ENCODE results near the gene UBE2E1.

UBE2E1 gene

DNA sequence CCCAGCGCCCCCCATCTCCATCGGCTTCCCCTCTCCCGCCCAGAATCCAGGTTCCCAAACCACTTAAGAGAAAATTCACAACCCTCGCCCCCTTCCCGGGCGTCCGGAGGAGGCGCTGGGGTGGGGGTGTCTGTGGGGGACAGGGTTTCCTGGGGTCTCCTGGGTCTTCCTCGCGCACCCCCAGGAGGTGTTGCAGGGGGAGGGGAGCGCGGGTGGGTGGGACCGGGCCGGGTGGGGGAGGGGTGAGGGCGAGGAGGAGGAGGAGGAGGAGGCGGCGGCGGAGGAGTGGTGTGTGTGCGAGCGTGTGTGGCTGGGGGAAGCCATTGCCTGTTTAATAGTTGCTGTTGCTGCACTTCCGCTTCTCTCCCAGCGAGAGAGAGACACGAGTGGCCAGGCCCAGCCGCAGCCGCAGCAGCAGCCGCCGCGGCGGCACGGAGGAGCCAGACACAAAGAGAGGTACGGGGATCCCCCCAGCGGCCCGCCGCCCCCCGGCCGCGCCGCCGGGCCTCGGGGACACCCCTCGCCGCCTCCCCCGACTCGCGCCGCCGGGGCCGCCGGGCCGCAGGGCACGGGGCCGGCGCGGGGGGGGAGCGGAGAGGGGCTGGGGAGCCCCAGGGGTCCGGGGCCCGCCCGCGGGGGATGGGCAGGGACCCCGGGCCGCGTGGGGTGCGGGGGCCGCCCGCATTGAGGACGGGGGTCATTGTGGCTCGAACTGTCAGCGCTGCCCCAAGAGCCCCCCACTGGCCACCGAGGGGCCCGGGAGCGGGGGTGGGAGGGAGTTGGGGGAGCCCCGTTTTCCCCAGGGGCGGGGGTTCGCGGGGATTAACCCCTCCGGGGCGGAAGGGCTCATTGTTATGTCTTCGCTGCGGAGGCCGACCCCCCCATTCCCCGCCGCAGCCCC is at the start of gene UBE2E1:
Gene UBE2E1 (plus strand): TSS at position 323 of the 901 bp plus-strand sequence. CDS start 1,315 bp downstream, outside the sequence.
- peak; percentile 36 to 41 for DNase-seq (ENCODE audit: low read depth in 2 of 2)

DNA sequence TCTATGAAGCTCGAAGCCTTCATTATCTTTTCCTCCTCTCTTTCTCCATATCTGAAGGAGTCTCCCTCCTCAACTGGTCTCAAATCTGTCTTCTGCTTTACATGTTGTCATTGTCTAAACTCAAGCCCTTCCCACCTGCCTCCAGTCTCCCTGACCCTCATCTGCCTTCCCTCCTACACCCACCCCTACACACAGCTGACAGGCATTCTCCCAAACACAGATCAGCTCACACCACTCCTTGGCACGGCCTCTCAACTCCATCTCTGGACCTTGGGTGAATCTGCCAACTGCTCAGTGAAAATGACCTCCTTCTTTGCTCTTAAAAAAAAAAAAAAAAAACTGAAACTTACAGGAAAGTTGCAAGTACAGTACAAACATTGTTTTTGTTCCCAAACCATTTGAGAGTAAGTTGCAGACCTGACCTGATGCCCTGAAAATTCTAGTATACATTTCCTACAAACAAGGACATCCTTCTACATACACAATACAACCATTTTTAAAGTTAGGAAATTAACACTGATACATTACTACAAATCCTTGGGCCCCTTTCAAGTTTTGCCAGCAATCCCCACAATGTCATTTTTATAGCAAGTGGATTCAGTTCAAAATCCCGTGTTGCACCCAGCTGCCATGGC is 49.4 kb upstream of the UBE2E1 start:
- no peak for DNase-seq (ENCODE audit: low read depth in 2 of 2)

DNA sequence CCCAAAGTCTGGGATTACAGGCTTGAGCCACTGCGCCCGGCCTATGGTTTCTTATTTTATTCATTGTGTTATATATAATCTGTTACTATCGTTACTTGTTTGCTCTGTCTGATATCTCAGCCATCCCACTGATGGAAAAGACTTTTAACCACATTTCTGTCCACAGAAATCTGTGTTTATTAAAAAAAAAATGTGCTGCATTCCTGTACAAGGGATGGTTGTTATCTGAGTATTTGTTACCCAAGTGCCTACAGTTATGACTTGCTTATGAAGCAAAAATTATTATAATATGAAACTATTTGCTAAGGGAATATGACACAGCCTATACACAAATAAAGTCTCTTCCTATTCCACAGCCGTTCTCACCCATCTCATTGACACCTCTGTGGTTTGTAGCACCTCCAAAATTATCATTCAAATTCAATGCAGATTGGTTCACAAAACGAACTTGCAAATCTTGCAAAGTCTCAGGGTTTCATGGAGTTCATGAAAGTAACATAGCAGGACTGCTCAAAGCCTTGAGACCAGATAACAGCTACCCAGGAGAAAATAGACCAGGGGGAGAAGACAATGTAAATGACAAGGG is 47.4 kb upstream of the UBE2E1 start:
- no peak for DNase-seq (ENCODE audit: low read depth in 2 of 2)

DNA sequence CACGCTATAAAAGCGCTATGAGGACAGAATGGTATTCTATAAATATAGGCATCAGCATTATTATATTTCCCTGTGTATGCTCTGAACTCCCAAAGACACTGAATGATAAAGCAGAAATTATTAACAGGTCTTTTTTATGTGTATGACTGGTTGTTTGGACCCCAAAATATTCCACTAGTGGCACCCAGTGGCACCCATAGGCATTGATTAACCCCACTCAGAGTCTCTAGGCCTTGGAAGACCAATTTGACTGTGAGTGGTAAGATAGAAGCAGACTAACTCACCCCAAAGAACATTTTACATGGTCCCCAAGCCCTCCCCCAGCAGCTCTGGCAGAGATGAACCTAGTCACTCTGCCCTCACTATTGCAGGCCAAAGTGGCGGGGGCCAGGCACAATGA is 45.4 kb upstream of the UBE2E1 start:
- DNase-seq (ENCODE audit: low read depth in 2 of 2) = no peak

DNA sequence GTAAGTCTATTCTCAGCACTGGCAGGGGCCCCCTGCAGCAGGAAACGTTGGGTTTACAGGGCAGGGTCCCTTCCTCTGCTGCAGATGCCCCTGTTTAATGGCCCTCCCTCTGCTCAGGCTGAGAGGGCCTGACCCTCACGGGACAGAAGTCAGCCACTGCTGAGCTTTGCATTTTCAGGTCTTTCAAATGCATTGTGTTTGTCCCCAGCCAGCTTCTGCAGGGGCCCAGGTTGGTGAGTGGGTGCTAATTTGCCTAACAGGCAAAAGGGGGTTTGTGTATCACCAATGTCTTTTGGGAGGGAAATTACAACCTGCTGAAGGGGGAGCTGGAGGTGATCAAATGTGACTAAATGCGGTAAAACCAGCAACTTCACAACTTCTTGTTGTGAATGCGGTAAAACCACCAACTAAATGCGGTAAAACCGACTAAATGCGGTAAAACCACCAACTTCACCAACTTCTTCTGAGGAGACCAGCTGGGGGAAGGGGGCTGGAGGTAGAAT is 44.8 kb upstream of the UBE2E1 start:
- DNase-seq (ENCODE audit: low read depth in 2 of 2) = no peak

DNA sequence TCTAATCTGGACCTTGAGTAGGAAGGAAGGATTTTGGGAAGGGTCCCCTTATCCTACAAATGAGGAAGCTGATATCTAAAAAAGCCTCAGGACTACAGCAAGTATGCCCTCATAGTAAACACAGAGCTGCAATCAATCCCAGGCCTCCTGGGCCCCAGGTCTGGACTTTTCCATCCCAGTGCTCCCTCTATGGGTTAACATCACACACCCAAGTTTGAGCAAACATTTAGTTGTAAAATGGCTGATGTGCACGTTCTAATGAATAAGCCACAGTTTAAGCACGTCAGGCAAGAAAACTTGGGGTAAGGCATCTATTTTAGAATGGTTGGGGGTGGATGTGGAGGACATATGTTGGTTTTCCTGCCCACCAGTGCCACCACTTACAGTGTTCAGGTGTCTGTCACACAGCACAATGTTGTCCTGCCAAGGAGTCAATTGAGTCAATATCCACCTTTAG is 44.3 kb upstream of the UBE2E1 start:
- no peak for DNase-seq (ENCODE audit: low read depth in 2 of 2)

DNA sequence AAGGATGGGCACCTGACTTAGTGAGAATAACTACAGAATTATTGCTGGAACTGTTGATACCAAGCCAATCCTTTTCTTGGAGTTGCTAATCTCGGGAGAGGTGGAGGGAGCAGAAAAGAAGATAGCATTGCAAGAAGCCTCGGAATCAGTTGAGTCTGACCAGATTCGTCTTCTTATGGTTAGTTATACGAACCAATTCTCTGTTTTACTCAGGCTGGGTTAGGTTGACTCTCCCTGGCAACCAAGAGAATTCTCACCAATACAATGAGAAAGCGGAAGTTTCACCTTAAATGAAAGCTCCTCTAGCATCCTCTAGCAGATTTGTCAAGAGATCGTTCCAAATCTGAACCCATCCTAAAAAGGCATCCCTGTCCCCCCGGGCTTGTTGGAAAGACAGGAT is 43.5 kb upstream of the UBE2E1 start:
- DNase-seq (ENCODE audit: low read depth in 2 of 2) = no peak

DNA sequence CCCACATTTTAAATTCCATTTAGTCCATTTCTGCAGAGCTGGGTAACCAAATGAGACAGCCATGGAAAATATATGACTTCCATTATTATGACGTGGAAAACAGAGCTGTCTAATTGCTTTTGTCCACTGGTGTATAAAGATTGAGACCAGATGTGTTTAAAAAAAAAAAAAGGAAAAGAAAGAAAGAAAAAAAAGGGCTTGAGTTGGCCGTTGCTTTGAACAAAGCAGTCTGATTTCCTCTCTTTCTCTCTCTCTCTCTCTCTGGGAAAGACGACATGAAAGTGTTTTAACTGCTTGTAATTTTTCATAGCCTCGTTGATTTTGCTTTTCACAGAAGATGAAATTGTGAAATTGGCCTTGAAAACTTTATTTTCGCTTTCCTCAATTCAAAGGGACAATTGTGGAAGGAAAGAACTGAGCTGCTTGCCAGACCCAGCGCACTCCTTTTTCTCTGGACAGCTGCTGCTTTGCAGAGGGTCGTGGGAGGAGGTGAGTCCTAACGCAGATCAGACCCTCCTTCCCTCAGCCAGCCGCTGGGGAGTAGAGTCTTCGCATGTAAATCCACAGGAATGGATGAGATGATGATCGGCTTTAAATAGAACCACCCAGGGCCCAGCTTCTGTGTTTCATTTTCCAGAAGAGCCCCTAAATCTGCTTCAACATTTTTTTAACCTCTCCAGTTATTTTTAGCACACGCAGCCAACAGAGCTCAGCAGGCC is 42.8 kb upstream of the UBE2E1 start:
- DNase-seq (ENCODE audit: low read depth in 2 of 2) = no peak

DNA sequence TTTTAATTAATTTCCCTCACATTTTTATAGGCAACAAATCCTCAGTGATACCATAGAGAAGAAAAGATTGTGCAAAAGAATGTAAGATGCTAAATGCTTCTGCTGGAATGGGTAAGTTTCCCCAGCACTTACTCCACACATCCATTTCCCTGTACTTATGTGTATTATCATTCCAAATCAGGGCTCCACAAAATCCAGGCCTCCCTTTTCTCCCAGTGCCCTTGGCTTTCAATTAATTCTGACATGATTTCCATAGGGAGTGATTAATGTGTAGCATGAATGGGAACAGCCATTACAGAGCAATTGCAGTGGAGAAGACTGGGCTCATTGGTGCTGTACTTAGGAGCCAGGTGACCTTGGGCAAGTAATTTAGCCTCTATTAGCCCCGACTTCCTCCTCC is 41.3 kb upstream of the UBE2E1 start:
- no peak for DNase-seq (ENCODE audit: low read depth in 2 of 2)

DNA sequence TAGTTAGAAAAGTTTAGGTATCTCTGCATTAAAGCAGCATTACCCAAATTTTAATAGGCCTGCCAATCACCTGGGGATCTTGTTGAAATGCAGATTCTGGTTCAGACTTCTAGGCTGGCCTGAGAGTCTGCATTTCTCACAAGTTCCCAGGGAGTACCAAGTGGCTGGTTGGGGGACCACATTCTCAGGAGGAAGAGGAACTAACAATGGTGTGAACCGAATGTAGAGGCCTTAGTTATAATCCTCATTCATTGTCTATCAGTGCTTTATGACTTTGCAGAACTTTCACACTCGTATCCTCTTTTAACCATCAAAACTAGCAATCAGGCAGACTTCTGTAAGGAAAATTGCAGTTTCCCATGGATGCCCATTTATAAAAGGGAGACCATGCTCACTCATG is 38.2 kb upstream of the UBE2E1 start:
- no peak for DNase-seq (ENCODE audit: low read depth in 2 of 2)

DNA sequence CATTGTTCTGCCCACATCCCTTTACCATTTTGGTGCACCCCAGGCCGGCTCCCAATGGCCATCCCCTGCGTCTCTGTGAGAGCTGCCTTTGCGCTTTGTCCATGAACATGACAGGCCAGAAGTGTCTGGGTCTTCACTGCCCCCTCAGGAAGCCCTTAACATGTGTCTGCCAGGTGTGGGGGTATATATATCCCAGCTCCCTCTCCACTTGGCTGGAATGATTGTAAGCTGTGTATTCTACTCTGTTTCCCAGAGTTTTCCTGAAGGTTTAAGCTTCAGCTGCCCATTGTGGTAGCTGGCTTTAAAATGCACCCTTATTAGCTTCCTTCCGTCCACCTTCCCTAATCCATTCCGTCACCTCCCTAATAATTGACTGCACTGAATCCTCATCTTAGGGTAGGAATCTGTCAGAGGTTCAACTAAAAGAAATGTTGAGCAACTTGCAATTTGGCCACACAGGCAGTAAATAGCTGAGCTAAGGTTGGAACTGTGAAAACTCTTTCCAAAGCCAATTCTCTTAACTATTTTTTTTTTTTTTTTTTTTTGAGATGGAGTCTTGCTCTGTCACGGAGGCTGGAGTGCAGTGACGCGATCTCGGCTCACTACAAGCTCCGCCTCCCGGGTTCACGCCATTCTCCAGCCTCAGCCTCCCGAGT is 30.4 kb upstream of the UBE2E1 start:
- DNase-seq (ENCODE audit: low read depth in 2 of 2) = no peak

DNA sequence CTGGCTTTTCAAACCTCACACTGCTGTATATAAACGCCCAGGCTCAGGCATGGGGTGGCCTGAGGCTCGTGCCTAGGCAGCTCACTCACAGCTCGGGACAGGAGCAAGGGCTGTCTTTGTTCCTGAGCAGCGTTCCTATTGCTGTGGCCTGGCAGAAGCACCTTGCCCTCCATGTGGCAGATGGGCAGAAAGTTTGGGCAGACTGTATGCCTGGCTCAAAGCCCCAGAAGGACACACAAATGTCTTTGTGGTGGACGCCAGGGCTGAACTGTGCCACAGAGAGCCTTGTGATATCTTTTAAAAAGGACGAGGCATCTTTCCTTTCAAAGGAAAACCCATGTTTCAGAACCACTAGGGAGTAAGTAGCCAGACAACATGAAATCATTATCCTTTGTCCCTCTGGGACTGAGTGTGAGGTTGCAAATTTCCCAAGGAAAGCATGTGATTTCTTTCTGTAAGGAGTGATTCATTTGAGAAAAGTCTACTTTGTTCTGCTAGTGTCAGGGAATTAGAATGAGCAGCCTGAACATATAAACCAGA is 29.3 kb upstream of the UBE2E1 start:
- no peak for DNase-seq (ENCODE audit: low read depth in 2 of 2)

DNA sequence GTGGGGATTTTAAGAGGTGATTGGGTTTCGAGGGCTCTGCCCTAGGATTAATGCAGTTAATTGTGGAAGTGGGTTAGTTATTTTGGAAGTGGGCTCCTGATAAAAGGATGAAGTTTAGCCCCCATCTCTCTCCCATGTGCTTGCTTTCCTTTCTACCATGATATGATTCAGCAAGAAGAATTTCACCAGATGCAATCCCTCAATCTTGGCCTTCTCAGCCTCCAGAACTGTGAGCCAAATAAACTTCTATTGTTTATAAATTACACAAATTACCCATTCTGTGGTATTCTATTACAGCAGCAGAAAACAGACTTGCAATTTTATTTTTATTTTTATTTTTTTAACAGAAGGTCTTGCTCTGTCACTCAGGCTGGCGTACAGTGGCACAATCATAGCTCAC is 27.3 kb upstream of the UBE2E1 start:
- no peak for DNase-seq (ENCODE audit: low read depth in 2 of 2)

DNA sequence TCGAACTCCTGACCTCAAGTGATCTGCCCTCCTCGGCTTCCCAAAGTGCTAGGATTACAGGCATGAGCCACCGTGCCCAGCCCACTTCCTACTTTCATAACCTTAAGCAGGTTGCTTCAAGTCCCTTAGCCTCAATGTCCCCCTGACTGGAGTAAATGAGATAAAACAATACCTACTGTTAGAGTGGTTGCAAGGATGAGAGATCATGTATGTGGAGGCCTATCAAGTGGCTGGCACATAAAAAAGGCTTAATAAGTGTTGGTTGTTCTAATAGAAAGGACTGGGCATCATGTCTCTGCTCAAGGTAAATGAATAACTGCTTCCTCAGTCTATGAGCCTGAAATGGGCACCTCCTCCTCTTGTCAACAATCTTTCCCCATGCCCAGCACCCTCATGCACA is 25.9 kb upstream of the UBE2E1 start:
- no peak for DNase-seq (ENCODE audit: low read depth in 2 of 2)

DNA sequence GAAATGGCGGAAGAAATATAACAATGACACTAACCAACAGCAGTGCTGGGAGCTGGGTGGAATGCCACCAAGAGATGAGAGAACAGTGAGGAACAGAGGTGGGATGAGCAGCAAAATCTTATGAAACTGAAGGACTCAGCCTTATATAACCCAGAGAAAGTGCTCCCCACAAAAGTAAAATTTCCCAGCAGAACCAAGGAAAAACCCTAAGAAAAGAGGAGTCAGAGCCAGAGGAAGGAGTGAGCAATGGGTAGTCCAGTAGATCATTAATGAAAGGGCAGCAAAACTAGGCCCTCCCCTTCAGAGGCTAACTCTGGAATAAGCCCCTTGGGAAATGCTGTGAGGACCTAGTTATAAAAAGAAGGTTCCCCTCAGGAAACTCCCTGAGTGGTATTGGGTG is 24.7 kb upstream of the UBE2E1 start:
- DNase-seq (ENCODE audit: low read depth in 2 of 2) = no peak

DNA sequence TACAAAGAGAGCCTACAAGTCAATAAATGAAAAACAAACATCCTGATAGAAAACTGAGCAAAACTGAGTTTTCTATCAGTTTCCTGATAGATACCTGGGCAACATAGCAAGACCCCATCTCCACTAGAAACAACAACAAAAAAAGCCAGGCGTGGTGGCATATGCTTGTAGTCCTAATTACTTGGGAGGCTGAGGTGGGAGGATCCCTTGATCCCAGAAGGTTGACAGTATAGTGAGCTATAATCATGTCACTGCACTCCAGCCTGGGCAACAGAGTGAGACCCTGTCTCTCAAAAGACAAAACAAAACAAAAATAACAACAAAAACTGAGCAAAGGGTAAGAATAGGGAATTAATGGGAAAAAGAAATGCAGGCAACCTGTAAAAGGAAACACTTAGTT is 23.9 kb upstream of the UBE2E1 start:
- DNase-seq (ENCODE audit: low read depth in 2 of 2) = no peak

DNA sequence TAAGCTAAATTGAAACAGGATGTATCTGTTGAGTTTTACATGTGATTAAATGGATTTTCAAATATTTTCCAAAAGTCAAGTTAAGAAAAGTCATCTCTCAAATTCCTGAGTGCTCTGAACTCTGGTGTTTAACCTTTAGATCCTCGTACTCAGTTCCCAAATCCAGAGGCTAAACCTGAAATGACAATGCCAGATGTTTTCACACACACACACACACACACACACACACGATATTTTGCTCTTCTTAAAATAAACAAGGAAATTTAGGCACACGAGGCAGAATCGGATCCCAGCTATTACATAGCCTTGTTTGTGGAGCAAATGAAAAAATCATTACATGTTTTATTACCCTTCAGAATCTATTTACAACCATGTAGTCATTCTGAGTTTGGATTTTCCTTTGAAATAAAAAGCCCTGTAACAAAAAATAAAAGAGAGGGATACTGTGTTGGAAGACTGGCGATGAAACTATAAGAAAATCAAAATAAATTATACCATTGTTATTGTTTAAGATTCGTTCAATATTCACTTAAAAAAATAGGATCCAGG is 20.6 kb upstream of the UBE2E1 start:
- no peak for DNase-seq (ENCODE audit: low read depth in 2 of 2)

DNA sequence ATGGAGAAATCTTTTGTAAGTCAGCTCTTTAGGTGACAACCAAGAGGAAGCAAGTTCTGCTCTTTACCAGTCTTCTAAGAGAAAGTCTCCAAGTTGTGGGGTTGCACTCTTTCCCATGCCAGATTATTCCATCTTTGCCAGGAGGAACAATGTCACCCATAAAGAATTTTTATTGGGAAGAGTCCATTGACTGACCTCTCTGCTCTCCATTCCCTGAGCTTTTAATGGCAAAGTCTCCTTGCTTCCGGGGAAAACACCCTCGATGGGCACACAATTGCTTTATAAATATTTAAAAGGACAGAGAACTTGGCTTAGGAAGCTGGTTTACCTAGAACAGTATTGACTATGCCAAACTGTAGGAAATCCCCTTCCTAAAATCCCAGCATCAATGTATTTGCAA is 19.9 kb upstream of the UBE2E1 start:
- no peak for DNase-seq (ENCODE audit: low read depth in 2 of 2)

DNA sequence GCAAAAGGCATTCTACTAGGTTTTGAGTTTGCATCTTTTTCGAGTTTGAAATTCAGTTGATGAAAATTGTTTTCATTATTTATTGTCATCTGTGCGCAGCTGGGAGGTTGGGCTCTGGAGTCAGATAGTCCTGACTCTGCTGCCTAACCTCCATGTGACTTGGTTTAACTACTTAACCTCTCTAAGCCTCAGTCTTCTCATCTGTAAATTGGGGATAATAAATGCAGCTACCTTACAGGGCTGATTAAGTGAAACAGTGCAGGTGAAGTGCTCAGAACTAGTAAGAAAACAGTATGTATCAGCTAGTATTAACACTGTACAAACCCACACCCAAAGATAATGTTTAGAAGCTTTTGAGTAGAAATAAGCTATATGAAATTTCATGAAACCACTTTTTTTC is 14.1 kb upstream of the UBE2E1 start:
- no peak for DNase-seq (ENCODE audit: low read depth in 2 of 2)

DNA sequence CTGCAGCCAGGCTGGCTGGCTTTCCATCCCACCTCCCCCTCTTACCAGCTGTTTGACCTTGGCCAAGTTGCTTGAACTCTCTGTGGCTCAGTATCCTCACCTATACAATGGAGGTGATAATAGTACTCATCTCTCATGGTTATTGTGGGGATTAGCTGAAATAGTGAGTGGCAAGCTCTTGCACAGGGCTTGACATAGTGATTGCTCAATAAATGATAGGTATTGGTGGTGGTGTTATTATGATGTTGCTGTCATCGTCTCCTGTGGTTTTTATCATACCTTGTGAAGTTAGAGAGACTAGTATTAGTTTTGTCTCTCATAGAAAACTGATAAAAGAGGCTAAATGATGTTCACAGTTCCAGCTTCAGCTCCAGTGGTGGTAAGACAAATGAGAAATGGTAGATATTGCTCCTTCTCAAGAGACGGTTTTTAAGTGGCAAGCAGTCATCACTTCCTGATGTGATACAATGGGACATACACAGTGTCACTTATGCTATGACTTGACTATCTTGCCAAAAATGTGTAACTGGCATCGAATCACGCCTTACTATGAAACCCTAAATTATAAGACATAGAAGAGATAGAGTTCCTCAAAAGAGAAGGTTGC is 12.1 kb upstream of the UBE2E1 start:
- no peak for DNase-seq (ENCODE audit: low read depth in 2 of 2)

Measured in stimulated activated CD4-positive, alpha-beta T cell treated with anti-CD3 and anti-CD28 coated beads, Interleukin-15, amount 100 ng/mL, for 48 hours (primary cell).